HG02642 (cell line): ENCODE results near the gene GIGYF2.

Experiments used
- ATAC-seq: cut with Tn5 transposase; IDR thresholded peaks from one replicate; pipeline ENCODE4 v1.9.1; 2021; ENCODE audit warnings: mild to moderate bottlenecking; ENCODE audit not compliant: unreplicated experiment, poor library complexity

The GIGYF2 gene

GRCh38 chr2:232852676-232853075 is 155.5 kb downstream of the GIGYF2 start:
- ATAC-seq: no peak

- no peak for ATAC-seq
Measured at GRCh38 chr2:232854082-232854481, 157.0 kb downstream of the GIGYF2 start.

GRCh38 chr2:232857158-232857563 is 160.0 kb downstream of the GIGYF2 start:
- no peak for ATAC-seq

- ATAC-seq: no peak
Measured at GRCh38 chr2:232859385-232859916, 162.3 kb downstream of the GIGYF2 start.

- no peak for ATAC-seq
Measured at GRCh38 chr2:232860593-232861241, 163.6 kb downstream of the GIGYF2 start.

GRCh38 chr2:232861353-232861752 is 164.2 kb downstream of the GIGYF2 start:
- ATAC-seq: no peak

- ATAC-seq: no peak
Measured at GRCh38 chr2:232863996-232864395, 166.9 kb downstream of the GIGYF2 start.

GRCh38 chr2:232865165-232865564 is 168.0 kb downstream of the GIGYF2 start:
- no peak for ATAC-seq

GRCh38 chr2:232866104-232866503 is 169.0 kb downstream of the GIGYF2 start:
- no peak for ATAC-seq

GRCh38 chr2:232869138-232870017 is 172.2 kb downstream of the GIGYF2 start:
- ATAC-seq: no peak

GRCh38 chr2:232870018-232870765 is 173.1 kb downstream of the GIGYF2 start, which contains the start of gene SNORC:
SNORC (plus strand) TSS chr2:232870264; CDS start chr2:232870342, 78 bp downstream.
- ATAC-seq: no peak

GRCh38 chr2:232870766-232871371 is 173.7 kb downstream of the GIGYF2 start:
- ATAC-seq: no peak

- ATAC-seq: no peak
Measured at GRCh38 chr2:232871418-232871834, 174.3 kb downstream of the GIGYF2 start.

- ATAC-seq: no peak
Measured at GRCh38 chr2:232871835-232872736, 175.0 kb downstream of the GIGYF2 start.

- no peak for ATAC-seq
Measured at GRCh38 chr2:232872826-232873225, 175.7 kb downstream of the GIGYF2 start.

GRCh38 chr2:232873292-232873908 is 176.3 kb downstream of the GIGYF2 start:
- ATAC-seq: no peak

GRCh38 chr2:232873909-232874641 is 176.9 kb downstream of the GIGYF2 start:
- no peak for ATAC-seq

GRCh38 chr2:232874677-232875223 is 177.6 kb downstream of the GIGYF2 start:
- ATAC-seq: no peak
